Activated CD4-positive, alpha-beta T cell treated with anti-CD3 and anti-CD28 coated beads for 36 hours (primary cell): ENCODE measurements around the gene GRHPR. TPM values are rescaled to one million over a fixed set of nuclear protein-coding genes. Genes with fewer than 3 reads are reported as not detected.
A peak's percentile ranks its signal among the peaks of the same experiment; 100 is the strongest.
"Not testable (repeated sequence)": the region's sequence is repeated elsewhere in the genome, so short reads cannot be mapped to it uniquely, and the experiment has no call there.

Experiments
- ATAC-seq: fragments of 200-7000 bp; cut with Tn5 transposase; one replicate; pipeline ENCODE4 v1.10.0; 2021; ENCODE audit warnings: mild to moderate bottlenecking, moderate library complexity
- CTCF ChIA-PET: fragments of 350-600 bp; sonication (Branson Sonifier 250); formaldehyde crosslinking; loops from one replicate; lab custom pipeline; 2021; ENCODE audit warnings: antibody characterized with exemption; lab: Charles Lee
- POLR2A ChIA-PET: fragments of 350-600 bp; sonication (Branson Sonifier 250); formaldehyde crosslinking; loops from one replicate; lab custom pipeline; 2021; ENCODE audit warnings: antibody characterized with exemption, inconsistent platforms; lab: Charles Lee
- DNase-seq: peaks from one replicate; pipeline ENCODE4 v3.0.0-alpha.2; 2020
- H3K27ac Mint-ChIP-seq: one replicate; pipeline ENCODE4 v1.8.0; 2021; ENCODE audit warnings: mixed read lengths
- H3K27me3 Mint-ChIP-seq: one replicate; pipeline ENCODE4 v1.8.0; 2021; ENCODE audit warnings: mixed read lengths
- H3K36me3 Mint-ChIP-seq: one replicate; pipeline ENCODE4 v1.8.0; 2021; ENCODE audit warnings: low read depth, mixed read lengths
- H3K4me1 Mint-ChIP-seq: one replicate; pipeline ENCODE4 v1.8.0; 2021; ENCODE audit warnings: mixed read lengths
- H3K4me3 Mint-ChIP-seq: one replicate; pipeline ENCODE4 v1.8.0; 2021; ENCODE audit warnings: mild to moderate bottlenecking, moderate library complexity, mixed read lengths
- H3K9me3 Mint-ChIP-seq: one replicate; pipeline ENCODE4 v1.8.0; 2021; ENCODE audit warnings: low read depth, mixed read lengths
- intact Hi-C, 2 experiments: fragments of 100-400 bp; cut with DNase I in 1 of 2; cut with micrococcal nuclease in 1 of 2; formaldehyde crosslinking; loops; one replicate each; pipeline versions ENCODE4 v1.14.2 to v1.15.1; 2022 to 2024; cut with DNase I, micrococcal nuclease
- total RNA-seq, 2 experiments: library from RNA; stranded (reverse); gene quantifications; one replicate each; pipeline ENCODE4 v1.2.3, GENCODE V29; 2021

GRHPR gene
- total RNA-seq, 2 experiments from 2014 or later, result 69.1 to 74.4 TPM

DNA sequence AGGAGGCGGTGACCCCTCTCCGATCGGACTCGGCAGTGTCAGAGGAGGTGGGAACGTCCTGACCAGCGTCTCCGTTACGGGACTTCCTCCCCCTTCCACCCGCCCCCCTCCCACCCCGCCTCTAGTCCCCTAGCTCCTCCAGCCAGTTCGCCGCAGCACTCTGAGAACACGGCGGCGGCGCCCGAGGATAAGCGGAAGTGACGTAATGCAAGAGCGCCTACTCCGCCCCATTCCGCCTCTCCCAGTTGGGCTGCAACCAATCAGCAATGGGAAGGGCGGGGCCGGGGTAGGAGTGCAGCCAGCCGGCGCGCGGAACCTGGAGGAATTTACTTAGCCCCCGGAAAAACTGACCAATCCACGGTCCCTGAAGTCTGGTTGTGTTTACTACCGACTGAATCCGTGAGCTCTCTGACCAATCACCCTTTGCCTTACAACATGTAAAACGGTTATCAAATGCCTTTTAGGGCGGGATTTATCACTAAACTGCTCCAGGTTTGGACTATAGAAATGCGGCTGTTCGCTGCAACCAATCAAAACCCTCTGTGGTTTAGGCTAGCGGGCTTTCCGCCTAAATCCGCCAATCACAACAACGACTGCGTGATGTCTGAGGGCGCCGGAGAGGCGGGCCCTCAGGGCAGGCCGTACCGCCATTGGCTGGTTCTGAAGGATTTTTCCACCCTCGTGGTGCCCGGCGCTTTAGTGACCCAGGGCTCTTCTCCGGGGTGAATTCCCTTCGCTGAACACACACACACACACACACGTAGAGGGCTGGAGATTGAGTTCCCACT lies 42.9 kb downstream of the GRHPR start, which contains the start of gene ZBTB5:
Gene ZBTB5, minus strand, starts transcription at position 202 of the 788 bp plus-strand sequence. CDS start 22,899 bp downstream, outside the sequence.
- Mint-ChIP-seq H3K36me3 (peaks cover 16% of the 10 kb centered on the region), H3K27ac (peak within 1 kb of the TSS; percentile 96), H3K4me3 (peak within 1 kb of the TSS; percentile 97), H3K9me3 (no peaks in the 10 kb centered on the region), H3K27me3 (no peaks in the 10 kb centered on the region), H3K4me1 (peaks cover 30% of the 10 kb centered on the region)
- ATAC-seq (peak; percentile 85), DNase-seq (peak; percentile 99)
- POLR2A ChIA-PET, result interaction anchor here (0.7 to 2.1 kb wide), 5 partner anchors 12 to 43 kb away, joined by 3 to 13 read pairs (median 3); partner anchors contain the start of genes GRHPR and POLR1E
- CTCF ChIA-PET, result interaction anchor here (0.6 to 2.5 kb wide), 6 partner anchors 12 to 1436 kb away, joined by 3 to 15 read pairs (median 3); no protein-coding TSS in a partner anchor
- intact Hi-C loops, result loop anchor here (1.0 to 10.0 kb wide), 14 partner anchors 20 to 1651 kb away; partner anchors contain the start of genes GRHPR (in 2 of the 2), POLR1E (in 2 of the 2), TOMM5 (in 2 of the 2) and DCAF10 (in 1 of the 2)

DNA sequence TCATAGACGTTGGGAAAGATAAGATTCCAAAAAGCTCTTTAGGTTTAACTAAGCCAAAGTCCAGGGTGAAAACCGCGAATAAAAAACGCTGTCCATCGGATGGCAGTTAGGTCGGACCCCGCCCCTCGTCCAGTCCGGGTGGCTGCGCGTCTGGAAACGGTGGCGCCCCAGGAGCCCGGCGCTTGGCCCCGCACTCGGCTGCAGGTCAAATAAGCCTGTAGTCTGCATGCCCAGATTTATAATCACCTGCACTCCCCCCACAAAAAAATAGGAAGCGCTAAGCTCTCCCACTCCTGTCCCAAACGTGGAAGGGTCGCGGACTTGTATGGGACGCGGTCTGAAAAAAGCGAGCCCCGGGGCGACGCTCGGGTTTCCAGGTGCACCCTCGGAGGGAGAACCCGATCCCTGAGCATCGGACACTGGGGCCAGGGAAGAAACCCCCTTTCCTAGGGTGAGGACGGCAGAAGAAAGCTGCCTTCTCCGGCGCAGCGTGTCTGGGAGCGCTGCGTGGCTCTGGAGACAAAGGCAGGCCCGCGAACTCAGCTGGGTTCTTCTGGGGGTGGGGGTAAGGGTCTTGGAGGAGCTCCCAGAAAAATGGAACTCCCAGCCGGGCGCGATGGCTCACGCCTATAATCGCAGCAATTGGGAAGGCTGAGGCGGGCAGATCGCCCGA lies 43.7 kb downstream of the GRHPR start:
- peaks cover 16% of the 10 kb centered on the region for H3K36me3 Mint-ChIP-seq

GRCh38 chr9:37467530-37467929 lies 45.0 kb downstream of the GRHPR start:
- H3K4me1 Mint-ChIP-seq, result peaks cover 32% of the 10 kb centered on the region
- H3K9me3 Mint-ChIP-seq, POLR2A ChIA-PET, DNase-seq, H3K4me3 Mint-ChIP-seq, CTCF ChIA-PET, H3K27ac Mint-ChIP-seq, H3K27me3 Mint-ChIP-seq, ATAC-seq: not testable (repeated sequence)
- peaks cover 13% of the 10 kb centered on the region for H3K36me3 Mint-ChIP-seq
- intact Hi-C loops, result loop anchor here in 1 of 2 experiments (10.0 kb wide), 1 partner anchor 1653 kb away; the partner anchor contains the start of genes HINT2 and SPAG8

More for the DNA sequence above, 43.7 kb downstream of the GRHPR start:
- peaks cover 30% of the 10 kb centered on the region for H3K4me1 Mint-ChIP-seq
- intact Hi-C loops, result loop anchor here in 1 of 2 experiments (10.0 kb wide), 1 partner anchor 1651 kb away; the partner anchor contains the start of genes HINT2 and SPAG8
- H3K27ac Mint-ChIP-seq, result peak overlapping the region; percentile 96
- POLR2A ChIA-PET, result interaction anchor here (0.8 to 2.1 kb wide), 4 partner anchors 15 to 44 kb away, joined by 3 to 13 read pairs (median 3); partner anchors contain the start of genes GRHPR and POLR1E
- CTCF ChIA-PET, result interaction anchor here (0.6 to 2.5 kb wide), 6 partner anchors 11 to 1436 kb away, joined by 3 to 15 read pairs (median 3); no protein-coding TSS in a partner anchor
- no peaks in the 10 kb centered on the region for H3K27me3 Mint-ChIP-seq
- H3K4me3 Mint-ChIP-seq, result peak overlapping the region; percentile 97
- H3K9me3 Mint-ChIP-seq, result no peaks in the 10 kb centered on the region
- ATAC-seq (peak; percentile 3), DNase-seq (peak; percentile 47)

- H3K27me3 Mint-ChIP-seq, result no peaks in the 10 kb centered on the region
- peaks cover 22% of the 10 kb centered on the region for H3K4me1 Mint-ChIP-seq
- no peaks in the 10 kb centered on the region for H3K9me3 Mint-ChIP-seq
- no peak for ATAC-seq
- CTCF ChIA-PET, result no interaction called here
- H3K36me3 Mint-ChIP-seq, result peaks cover 6% of the 10 kb centered on the region
- no peak overlapping the region for H3K4me3 Mint-ChIP-seq
- intact Hi-C loops, result loop anchor here in 1 of 2 experiments (10.0 kb wide), 1 partner anchor 1654 kb away; the partner anchor contains the start of genes HINT2 and SPAG8
- DNase-seq, result no peak
- no peak overlapping the region for H3K27ac Mint-ChIP-seq
- POLR2A ChIA-PET, result no interaction called here
These were observed 46.1 kb downstream of the GRHPR start for GRCh38 chr9:37468620-37469019.

- CTCF ChIA-PET, result interaction anchor here (0.8 kb wide), 1 partner anchor 61 kb away, joined by 3 read pairs; no protein-coding TSS in a partner anchor
- DNase-seq (no peak), ATAC-seq (peak; percentile 36)
- no peaks in the 10 kb centered on the region for H3K36me3 Mint-ChIP-seq
- H3K4me1 Mint-ChIP-seq, result peaks cover 7% of the 10 kb centered on the region
- intact Hi-C loops, result no loop called here
- H3K27ac Mint-ChIP-seq, result peak overlapping the region; percentile 59
- POLR2A ChIA-PET, result no interaction called here
- H3K9me3 Mint-ChIP-seq, result peaks cover 3% of the 10 kb centered on the region
- peak overlapping the region; percentile 36 for H3K4me3 Mint-ChIP-seq
- H3K27me3 Mint-ChIP-seq, result peaks cover 4% of the 10 kb centered on the region
These were observed 49.6 kb downstream of the GRHPR start for GRCh38 chr9:37471942-37472684.

GRCh38 chr9:37473982-37474381 lies 51.5 kb downstream of the GRHPR start:
- ATAC-seq, H3K27ac Mint-ChIP-seq, DNase-seq, POLR2A ChIA-PET, H3K9me3 Mint-ChIP-seq, H3K36me3 Mint-ChIP-seq, intact Hi-C loops, CTCF ChIA-PET, H3K4me3 Mint-ChIP-seq, H3K4me1 Mint-ChIP-seq: not testable (repeated sequence)
- H3K27me3 Mint-ChIP-seq, result peaks cover 10% of the 10 kb centered on the region

GRCh38 chr9:37474438-37474837 lies 51.9 kb downstream of the GRHPR start:
- DNase-seq, result no peak
- peaks cover 7% of the 10 kb centered on the region for H3K4me1 Mint-ChIP-seq
- peaks cover 13% of the 10 kb centered on the region for H3K27me3 Mint-ChIP-seq
- no peak for ATAC-seq
- H3K9me3 Mint-ChIP-seq, result peaks cover 3% of the 10 kb centered on the region
- no peaks in the 10 kb centered on the region for H3K36me3 Mint-ChIP-seq
- no peak overlapping the region for H3K27ac Mint-ChIP-seq
- H3K4me3 Mint-ChIP-seq, result no peak overlapping the region
- intact Hi-C loops, result no loop called here
- CTCF ChIA-PET, result no interaction called here
- POLR2A ChIA-PET, result no interaction called here

DNA sequence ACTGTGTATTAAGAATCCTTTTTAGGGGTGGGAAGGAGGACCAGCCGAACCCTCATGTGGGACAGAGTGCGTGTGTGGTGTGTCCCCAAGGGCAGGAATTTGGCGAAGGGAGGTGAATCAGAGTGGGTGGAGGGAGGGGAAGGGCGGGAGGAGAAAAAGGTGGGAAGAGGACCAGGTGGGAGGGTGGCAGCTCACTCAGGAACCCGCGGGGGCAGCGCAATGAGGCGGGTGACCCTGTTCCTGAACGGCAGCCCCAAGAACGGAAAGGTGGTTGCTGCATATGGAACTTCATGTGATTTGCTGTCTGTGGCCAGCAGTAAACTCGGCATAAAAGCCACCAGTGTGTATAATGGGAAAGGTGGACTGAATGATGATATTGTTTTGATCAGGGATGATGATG lies 54.4 kb downstream of the GRHPR start:
- intact Hi-C loops, result no loop called here
- ChIA-PET CTCF (interaction anchor here (0.9 kb wide), 1 partner anchor 11 kb away, joined by 3 read pairs; no protein-coding TSS in a partner anchor), POLR2A (interaction anchor here (1.3 kb wide), 1 partner anchor 12 kb away, joined by 3 read pairs; the partner anchor contains the start of gene ZBTB5)
- no peak for DNase-seq
- H3K27ac Mint-ChIP-seq, result no peak overlapping the region
- no peak overlapping the region for H3K4me3 Mint-ChIP-seq
- H3K4me1 Mint-ChIP-seq, result peaks cover 7% of the 10 kb centered on the region
- peaks cover 3% of the 10 kb centered on the region for H3K9me3 Mint-ChIP-seq
- peaks cover 22% of the 10 kb centered on the region for H3K27me3 Mint-ChIP-seq
- no peak for ATAC-seq
- no peaks in the 10 kb centered on the region for H3K36me3 Mint-ChIP-seq

GRCh38 chr9:37477443-37477842 lies 54.9 kb downstream of the GRHPR start:
- H3K4me1 Mint-ChIP-seq, DNase-seq, ATAC-seq, H3K27ac Mint-ChIP-seq, H3K4me3 Mint-ChIP-seq, H3K36me3 Mint-ChIP-seq, H3K9me3 Mint-ChIP-seq, intact Hi-C loops: not testable (repeated sequence)
- POLR2A ChIA-PET, result interaction anchor here (1.3 kb wide), 1 partner anchor 12 kb away, joined by 3 read pairs; the partner anchor contains the start of gene ZBTB5
- CTCF ChIA-PET, result interaction anchor here (0.9 kb wide), 1 partner anchor 11 kb away, joined by 3 read pairs; no protein-coding TSS in a partner anchor
- H3K27me3 Mint-ChIP-seq, result peaks cover 22% of the 10 kb centered on the region

GRCh38 chr9:37477987-37478619 lies 55.6 kb downstream of the GRHPR start:
- POLR2A ChIA-PET, H3K36me3 Mint-ChIP-seq, intact Hi-C loops, H3K27ac Mint-ChIP-seq, H3K9me3 Mint-ChIP-seq, H3K4me3 Mint-ChIP-seq, DNase-seq, ATAC-seq, H3K4me1 Mint-ChIP-seq: not testable (repeated sequence)
- H3K27me3 Mint-ChIP-seq, result peaks cover 22% of the 10 kb centered on the region
- CTCF ChIA-PET, result interaction anchor here (0.7 to 4.6 kb wide), 3 partner anchors 12 to 257 kb away, joined by 3 to 15 read pairs (median 3); partner anchors contain the start of gene ZBTB5
